Measurements from ENCODE around the gene DCP2.

Gene DCP2

DNA sequence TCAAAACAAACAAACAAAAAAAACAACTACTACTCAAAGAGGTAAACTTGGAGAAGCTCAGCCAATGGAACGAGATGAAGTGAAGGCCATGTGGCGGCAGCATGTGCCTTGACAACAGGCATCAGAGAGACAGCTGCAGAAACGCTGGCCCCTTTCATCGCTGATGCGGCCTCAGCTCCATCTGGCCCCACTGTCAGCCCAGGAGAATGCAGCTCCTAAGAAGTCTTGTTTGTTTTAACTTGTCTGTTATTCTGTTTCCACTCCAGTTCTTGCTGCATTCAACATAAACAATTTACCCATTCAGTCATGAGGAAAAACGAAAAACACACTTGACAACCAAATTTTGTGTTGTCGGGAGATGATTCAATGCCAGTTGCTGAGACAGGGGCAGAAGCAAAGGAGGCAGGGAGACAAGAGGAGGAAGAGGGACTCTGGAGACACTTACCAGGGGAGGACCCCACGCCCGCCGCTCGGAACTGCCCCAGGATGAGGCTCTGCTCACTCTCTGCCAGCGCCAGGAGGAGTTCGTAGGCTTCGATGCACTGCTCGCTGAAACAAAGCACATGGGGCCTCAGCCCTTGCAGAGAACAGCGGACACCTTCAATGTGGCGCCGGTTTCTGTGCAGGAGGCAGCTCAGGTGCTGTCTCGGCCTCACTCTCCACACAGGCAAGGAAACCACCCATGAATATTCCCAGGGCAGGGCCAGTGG lies 91.2 kb downstream of the DCP2 start:
- peak; percentile 55 for DNase-seq (ENCODE audit: low read depth)

- DNase-seq (ENCODE audit: low read depth): no peak
These were observed 92.0 kb downstream of the DCP2 start for GRCh38 chr5:113068559-113068958.
